ENCODE data around the gene ADAMTS14.

GRCh38 chr10:70677016-70677415, 4.7 kb downstream of the ADAMTS14 start:
- no peak for TF ChIP-seq POLR2AphosphoS5 (IDR thresholded peaks at IDR 0.05; ENCODE audit: borderline replicate concordance, low read depth, low read length)
- TF ChIP-seq EZH2 (IDR thresholded peaks at IDR 0.05) = no peak
- TF ChIP-seq FOXP2 (optimal IDR thresholded peaks at IDR 0.05; ENCODE audit: control extremely low read depth, extremely low read length, insufficient read depth) = no peak
